Hepatocyte (in vitro differentiated cells): ENCODE results near the gene PLEKHG3.

Experiments
- EZH2 ChIP-seq: fragments of 200-600 bp; sonication (generic); IDR thresholded peaks from 2 replicates; pipeline ENCODE4 v1.6.1; 2016; ENCODE audit warnings: antibody characterized with exemption, mild to moderate bottlenecking, borderline replicate concordance
- EZH2phosphoT487 ChIP-seq: fragments of 200-600 bp; sonication (generic); IDR thresholded peaks from one replicate; pipeline ENCODE4 v1.6.1; 2018; ENCODE audit warnings: antibody characterized with exemption, mild to moderate bottlenecking, low read depth, moderate library complexity; ENCODE audit not compliant: unreplicated experiment, severe bottlenecking
- TF ChIP-seq, protein P1 (sequence below): fragments of 200-600 bp; sonication (generic); IDR thresholded peaks from 2 replicates; pipeline ENCODE4 v1.5.1; 2016; ENCODE audit warnings: antibody characterized with exemption, mild to moderate bottlenecking; ENCODE audit not compliant: poor library complexity

DNA sequence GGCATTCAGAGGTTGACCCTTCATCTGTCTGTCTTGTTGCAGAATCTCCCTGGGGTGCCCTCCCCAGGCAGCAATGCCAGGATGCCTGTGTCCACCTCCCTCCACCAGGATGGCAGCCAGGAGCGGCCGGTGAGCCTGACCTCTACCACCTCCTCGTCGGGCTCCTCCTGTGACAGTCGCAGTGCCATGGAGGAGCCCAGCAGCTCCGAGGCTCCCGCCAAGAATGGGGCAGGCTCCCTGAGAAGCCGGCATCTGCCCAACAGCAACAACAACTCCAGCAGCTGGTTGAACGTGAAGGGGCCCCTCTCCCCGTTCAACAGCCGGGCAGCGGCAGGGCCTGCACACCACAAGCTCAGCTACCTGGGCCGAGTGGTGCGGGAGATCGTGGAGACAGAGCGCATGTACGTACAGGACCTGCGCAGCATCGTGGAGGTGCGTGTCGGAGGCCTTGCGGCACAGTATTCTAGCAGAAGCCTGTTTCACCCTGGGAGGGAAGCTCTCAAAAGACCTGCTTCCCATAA lies 23.4 kb downstream of the PLEKHG3 start:
- TF ChIP-seq, protein P1, sequence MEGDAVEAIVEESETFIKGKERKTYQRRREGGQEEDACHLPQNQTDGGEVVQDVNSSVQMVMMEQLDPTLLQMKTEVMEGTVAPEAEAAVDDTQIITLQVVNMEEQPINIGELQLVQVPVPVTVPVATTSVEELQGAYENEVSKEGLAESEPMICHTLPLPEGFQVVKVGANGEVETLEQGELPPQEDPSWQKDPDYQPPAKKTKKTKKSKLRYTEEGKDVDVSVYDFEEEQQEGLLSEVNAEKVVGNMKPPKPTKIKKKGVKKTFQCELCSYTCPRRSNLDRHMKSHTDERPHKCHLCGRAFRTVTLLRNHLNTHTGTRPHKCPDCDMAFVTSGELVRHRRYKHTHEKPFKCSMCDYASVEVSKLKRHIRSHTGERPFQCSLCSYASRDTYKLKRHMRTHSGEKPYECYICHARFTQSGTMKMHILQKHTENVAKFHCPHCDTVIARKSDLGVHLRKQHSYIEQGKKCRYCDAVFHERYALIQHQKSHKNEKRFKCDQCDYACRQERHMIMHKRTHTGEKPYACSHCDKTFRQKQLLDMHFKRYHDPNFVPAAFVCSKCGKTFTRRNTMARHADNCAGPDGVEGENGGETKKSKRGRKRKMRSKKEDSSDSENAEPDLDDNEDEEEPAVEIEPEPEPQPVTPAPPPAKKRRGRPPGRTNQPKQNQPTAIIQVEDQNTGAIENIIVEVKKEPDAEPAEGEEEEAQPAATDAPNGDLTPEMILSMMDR = no peak
- TF ChIP-seq EZH2 (no peak), EZH2phosphoT487 (no peak)
